Nucleus accumbens (tissue), 56 donors: ENCODE results near the gene MRPS22.
"Not testable (repeated sequence)": the region's sequence is repeated elsewhere in the genome, so short reads cannot be mapped to it uniquely, and the experiment has no call there.

Source experiments
- DNase-seq, 56 donors: peaks; one replicate each; lab custom pipeline; 2025; lab: John Stamatoyannopoulos, UW

MRPS22 gene

DNA sequence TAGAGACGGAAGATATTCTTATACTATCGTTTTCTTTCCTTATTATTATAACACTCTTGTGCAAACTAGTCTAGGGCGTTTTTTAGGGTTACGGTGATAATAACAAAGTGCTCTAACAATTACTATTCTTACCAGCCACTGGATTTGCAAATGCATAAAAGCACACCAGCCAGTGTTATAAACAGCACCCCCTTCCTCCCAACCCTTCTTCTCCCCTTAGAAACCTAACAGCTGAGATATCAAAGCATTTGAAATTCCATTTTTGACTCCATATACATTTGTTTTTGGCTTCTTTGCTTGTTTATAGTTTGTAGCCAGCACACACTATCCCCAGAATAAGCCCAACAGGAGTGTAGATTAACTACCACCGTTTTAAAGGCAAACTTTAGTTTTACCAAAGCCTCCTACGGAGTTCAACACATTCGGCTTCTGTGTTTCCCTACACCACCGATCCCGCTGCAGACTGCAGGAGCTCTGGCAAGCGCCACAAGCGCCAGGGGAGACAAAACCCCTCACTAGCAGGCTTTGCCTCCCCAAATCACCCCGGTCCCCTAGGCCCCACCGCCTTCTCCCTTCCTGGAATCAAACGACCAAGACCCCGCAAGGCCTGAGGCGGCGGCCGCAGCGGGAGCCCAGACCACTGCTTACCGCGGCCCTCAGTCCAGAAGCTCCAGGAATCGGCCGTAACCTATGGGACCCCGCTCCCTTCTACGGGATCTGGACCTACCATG is 45.2 kb downstream of the MRPS22 start:
- DNase-seq, result peak in 11 of 56 donors; percentile 31 to 69 (median 46)

GRCh38 chr3:139389552-139390368 is 45.9 kb downstream of the MRPS22 start, which contains the start of gene COPB2:
Gene COPB2, minus strand, starts transcription at chr3:139389647. Its CDS starts 97 bp downstream, at chr3:139389550.
- DNase-seq, result peak; percentile 68 to 99 (median 97)

- no peak for DNase-seq
Measured at GRCh38 chr3:139394116-139394515, 50.3 kb downstream of the MRPS22 start.

GRCh38 chr3:139396707-139397106 is 52.9 kb downstream of the MRPS22 start:
- DNase-seq, result no peak

- not testable (repeated sequence) for DNase-seq
Measured at GRCh38 chr3:139401155-139401554, 57.3 kb downstream of the MRPS22 start.
